ENCODE measurements around the gene FLVCR1. TPM values are rescaled to one million over a fixed set of nuclear protein-coding genes. Genes with fewer than 3 reads are reported as not detected.

Gene FLVCR1
- total RNA-seq, 1 donor from 2014 or later = 16.2 TPM

DNA sequence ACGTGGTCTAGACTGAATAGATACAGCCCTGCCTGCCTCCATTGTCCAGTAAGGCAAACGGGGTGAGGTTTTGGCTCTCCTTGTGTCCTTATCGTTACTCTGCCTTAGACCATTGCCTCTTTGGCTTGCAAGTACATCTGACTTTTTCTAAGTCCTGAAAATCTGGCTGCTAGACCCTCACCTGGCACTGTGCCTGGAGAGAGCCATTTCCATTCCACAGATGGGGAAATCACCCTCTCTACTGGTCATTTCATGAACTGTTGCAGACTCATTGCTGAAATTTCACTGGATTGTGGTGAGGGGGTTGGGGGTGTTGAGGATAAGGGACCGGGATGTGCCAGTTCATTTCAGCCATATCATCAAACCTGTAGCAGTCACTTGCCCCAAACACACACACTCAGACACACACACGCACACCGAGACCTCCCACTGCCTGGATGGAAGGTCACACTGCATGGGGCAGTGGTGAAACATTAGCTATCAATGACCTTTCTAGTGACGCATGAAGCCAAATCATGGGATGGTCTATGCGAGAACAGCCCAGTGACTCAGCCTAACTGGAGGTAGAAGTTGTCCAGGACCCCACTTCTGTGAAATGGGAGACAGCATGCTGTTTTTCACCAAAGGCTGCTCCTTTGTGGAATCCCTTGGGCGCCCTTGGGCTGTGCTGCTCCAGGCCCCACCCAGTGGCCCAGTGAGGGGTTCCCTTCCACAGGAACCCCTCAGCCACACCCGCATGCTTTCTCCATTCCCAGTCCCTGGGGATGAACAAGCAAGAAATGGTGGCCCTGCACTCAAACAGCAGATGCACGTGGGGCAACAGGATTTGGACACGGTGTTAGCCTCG, 57.4 kb downstream of the FLVCR1 start:
- DNase-seq = peak; percentile 59

DNA sequence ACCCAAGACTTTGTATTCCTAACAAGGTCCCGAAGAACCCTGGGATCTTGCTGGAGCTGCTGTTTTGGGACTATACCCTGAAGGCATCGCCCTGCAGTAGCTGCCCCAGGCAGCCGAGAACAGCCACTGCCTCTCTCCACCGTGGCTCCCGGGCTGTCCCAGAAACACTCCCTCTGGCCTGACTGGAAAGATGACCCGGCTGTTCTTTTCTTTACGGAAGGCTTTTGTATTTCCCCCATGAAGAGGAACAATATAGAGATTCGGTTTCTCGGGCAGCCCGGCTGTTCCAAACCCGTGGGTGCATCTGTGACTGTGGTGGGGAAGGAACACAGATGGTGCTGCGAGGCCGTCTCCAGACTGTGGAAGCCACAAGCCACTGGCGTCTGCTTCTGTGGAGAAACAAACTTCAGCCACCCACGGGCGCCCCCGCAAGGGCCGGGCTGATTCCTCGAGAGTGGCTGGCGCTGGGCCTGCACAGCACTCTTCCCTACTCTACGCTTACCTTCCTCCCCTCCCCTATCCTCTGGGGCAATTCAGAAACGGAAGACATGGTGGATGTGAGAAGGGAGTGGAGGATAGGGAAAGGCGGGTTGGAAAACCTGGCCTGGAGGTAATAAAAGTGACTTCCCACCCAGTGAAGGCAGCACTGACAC, 58.5 kb downstream of the FLVCR1 start:
- peak; percentile 30 for DNase-seq

GRCh38 chr1:212917134-212917485, 59.0 kb downstream of the FLVCR1 start:
- DNase-seq = no peak

GRCh38 chr1:212917858-212918257, 59.8 kb downstream of the FLVCR1 start:
- DNase-seq = no peak

DNA sequence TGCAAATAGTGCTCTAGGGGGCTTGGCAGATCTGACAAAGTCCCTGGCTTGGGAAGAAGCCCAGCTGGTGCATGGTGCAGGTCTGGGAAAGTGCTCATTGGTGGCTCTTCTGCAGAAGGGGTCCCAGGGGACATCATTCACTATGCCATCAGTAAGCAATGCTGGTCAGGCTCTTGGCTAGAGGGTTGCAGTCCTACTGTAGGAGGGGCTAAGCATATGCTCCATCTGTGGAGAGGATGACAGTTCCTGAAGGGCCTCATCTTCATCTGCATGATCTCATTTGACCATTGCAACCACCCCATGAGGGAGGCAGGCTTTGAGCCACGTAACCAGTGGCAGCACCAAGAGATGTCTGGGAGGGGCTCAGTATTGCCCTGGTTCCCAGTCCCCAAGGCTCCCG, 60.7 kb downstream of the FLVCR1 start:
- no peak for DNase-seq

DNA sequence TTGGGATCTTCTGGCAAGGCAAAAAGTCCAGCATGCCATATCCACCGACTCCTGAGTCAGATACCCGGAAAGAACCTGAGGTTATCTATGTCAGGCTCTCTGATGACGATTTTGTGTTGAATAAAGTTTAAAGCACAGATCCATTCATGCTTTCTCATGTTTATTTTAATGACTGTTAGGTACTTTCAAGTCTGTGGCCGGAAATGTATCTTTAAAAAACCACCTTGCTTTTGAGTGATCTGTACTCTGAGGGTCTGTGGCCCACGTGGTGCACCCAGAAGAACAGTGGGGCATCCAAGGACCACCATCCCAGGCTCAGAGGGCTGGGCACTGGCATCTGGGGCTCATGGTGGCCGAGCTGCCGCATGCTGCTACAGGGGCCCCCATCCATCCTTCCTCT, 62.2 kb downstream of the FLVCR1 start:
- no peak for DNase-seq

GRCh38 chr1:212920896-212921295, 62.8 kb downstream of the FLVCR1 start:
- peak; percentile 12 for DNase-seq

- DNase-seq = no peak
Measured at GRCh38 chr1:212922016-212922415, 63.9 kb downstream of the FLVCR1 start.

DNA sequence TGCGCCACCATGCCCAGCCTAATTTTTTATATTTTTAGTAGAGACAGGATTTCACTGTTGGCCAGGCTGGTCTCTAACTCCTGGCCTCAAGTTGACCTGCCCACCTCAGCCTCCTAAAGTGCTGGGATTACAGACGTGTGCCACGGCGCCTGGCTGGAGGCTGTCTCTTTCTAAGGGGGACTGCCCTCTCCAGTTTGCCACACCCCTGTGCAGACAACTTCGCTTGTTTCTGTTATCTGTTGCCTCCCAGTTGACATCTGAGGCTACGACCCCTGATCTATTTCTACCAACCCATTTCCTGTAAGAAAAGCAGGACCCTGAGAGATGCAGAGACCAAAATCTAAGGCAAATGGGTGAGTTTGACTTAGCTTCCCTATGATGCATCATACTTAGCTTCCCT, 68.3 kb downstream of the FLVCR1 start:
- DNase-seq = no peak

GRCh38 chr1:212928323-212929291, 70.5 kb downstream of the FLVCR1 start:
- no peak for DNase-seq

DNA sequence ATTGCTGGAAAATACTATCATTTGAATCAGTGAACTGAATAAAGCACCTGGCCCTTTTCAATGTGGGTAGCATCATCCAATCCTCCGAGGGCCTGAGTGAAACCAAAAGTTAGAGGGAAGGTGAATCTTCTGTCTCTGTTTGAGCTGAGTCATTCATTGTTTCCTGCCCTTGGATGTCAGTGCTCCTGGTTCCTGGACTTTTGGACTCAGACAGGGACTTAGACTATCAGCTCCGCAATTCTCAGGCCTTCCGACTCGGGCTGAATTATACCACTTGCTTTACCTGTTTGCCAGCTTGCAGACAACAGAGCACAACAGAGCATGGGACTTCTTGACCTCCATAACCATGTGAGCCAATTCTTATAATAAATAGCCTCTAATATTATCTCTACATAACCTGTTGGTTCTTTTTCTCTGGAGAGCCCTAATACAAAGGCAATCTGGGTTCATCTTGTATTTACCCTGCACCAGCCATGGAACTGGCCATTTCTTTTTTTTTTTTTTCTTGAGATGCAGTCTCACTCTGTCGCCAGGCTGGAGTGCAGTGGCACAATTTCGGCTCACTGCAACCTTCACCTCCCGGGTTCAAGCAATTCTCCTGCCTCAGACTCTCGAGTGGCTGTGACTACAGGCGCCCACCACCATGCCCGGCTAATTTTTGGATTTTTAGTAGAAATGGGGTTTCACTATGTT, 73.1 kb downstream of the FLVCR1 start:
- no peak for DNase-seq

DNA sequence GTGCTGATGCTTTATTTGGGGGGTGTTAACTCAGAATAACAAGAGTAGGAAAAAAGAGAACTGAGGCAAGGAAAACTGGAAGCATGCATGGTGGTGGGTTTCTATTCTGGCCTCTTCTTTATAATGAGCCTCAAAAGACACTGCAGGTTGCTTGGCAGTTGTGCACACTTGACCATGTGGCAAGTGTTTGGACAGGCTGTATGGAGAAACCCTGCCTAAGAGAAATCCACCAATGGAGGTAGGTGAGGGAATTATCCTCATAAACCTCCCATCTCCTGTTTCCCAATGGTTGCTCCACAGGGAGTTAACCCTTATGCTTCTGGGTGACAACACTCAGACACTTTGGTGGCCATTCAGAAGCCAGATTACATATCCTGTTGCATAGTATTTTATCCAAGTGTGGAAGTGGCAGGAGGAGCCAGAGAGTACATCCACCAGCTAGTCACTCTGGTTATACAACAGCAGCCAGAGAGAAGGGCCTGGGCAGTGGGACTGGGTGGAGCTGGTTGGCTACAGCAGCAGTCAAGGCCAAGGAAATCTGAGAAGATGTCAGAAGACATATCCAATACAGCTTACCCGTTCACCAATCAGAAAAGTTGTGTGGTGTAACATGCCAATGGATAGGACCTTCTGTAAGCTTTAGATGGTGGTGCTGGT, 75.9 kb downstream of the FLVCR1 start:
- DNase-seq = no peak

GRCh38 chr1:212935387-212935981, 77.4 kb downstream of the FLVCR1 start:
- no peak for DNase-seq

DNA sequence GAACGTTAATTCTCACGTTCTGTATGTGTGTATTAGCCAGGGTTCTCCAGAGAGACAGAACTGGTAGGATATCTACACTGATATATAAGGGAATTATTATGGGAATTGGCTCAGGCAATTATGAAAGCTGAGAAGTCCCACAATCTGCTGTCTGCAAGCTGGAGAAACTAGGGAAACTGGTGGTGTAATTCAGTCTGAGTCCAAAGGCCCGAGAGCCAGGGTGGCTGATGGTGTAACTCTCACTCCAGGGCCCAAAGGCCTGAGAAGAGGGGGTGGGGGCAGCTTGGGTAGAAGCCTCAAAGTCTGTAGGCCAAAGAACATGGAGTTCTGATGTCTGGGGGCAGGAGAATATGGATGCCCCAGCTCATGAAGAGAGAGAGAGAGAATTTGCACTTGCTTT, 79.0 kb downstream of the FLVCR1 start:
- no peak for DNase-seq

DNA sequence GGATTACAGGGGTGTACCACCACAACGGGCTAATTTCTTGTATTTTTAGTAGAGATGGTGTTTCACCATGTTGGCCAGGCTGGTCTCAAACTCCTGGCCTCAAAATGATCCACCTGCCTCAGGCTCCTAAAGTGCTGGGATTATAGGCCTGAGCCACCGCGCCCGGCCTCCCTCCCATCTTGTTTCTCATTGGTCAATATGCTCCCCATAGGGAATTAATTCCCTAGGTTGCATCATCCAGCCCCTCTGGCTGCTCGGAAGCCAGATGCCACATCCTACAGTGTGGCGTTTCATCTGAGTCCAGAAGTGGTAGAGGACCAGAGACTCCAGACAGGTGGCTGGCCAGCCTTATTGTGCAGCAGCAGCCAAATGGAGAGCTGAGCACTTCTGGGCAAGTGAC, 80.8 kb downstream of the FLVCR1 start:
- DNase-seq = no peak

GRCh38 chr1:212941452-212941851, 83.4 kb downstream of the FLVCR1 start:
- no peak for DNase-seq

DNA sequence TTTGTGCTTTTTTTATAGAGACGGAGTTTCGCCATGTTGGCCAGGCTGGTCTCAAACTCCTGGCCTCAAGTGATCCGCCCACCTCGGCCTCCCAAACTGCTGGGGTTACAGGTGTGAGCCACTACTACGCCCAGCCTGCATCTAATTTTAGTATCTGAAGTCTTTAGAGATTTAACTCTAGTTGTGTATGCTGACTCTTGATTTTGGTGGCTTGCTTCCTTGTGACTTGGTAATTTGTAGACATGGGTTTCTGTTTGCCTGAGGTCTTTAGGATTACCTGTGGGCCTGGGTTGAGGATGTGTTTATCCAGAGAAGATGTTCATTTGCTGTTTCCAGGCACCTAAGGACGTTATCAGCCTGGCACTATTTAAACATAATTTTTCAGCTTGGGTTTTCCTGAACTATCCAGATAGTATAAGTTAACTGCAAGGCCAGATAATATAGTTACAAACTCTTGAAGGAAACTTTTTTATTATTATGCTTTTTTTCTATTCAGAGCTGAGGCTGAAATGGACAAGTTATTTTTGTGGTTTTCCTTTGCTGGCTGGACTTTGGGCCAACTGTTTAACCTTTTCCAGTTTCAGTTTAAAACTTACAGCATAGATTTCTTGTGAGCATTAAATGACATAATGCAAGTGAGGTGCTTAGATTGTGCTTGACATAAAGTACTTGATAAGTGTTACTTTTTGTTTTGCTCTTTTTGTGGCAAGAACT, 84.8 kb downstream of the FLVCR1 start:
- no peak for DNase-seq

GRCh38 chr1:212943393-212943710, 85.3 kb downstream of the FLVCR1 start:
- DNase-seq = no peak

GRCh38 chr1:212944229-212944901, 86.3 kb downstream of the FLVCR1 start:
- no peak for DNase-seq

DNA sequence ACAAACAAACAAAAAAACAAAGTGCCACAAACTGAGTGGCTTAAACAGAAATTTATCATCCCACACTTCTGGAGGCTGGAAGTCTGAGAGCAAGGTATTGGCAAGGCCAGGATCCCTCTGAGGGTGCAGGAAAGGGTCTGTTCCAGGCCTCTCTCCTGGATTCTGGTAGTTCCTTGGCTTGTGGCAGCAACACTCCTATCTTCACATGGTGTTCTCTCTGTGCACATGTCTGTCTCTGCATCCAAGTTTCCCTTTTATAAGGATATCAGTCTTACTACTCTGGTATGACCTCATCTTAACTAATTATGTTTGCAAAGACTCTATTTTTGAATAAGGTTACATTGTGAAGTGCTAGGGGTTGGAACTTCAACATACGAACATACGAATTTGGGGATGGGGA, 87.0 kb downstream of the FLVCR1 start:
- no peak for DNase-seq

Measured in dermis blood vessel endothelial cell (primary cell).